Heart left ventricle (tissue), 13 donors: ENCODE measurements around the gene P2RX1.

Experiments
- CTCF ChIP-seq, 12 donors: fragments of 200-600 bp; sonication (generic) in 4 of 12; IDR thresholded peaks; one replicate each; pipeline versions ENCODE4 v1.5.0 to v1.8.0; 2018 to 2022; ENCODE audit warnings: antibody characterized with exemption in 12 of 12, mild to moderate bottlenecking in 5 of 12
- POLR2A ChIP-seq, 2 donors: fragments of 450-650 bp; IDR thresholded peaks; one replicate each; pipeline ENCODE4 v1.6.1; 2017; ENCODE audit warnings: antibody characterized with exemption in 2 of 2, mild to moderate bottlenecking in 2 of 2, moderate library complexity in 2 of 2
- donor health status: ischemic (EF 13 %, LVEDD 7.1; RV severe dilation, severe dysfunction).
- donor health status: DM: no; HTN: yes; CAD: no.
- donor health status: DM: no; HTN: no; CAD: no.
- donor health status: ischemic (EF 25% LVEDD 6.9; RV normal size, moderate dysfunction).
- donor health status: ischemic (EF 25% LVEDD 5.7; RV mildly dilated, moderate dysfunction).
- donor health status: ischemic (EF 35%, LVEDD 5.7; RV mildly dilated, moderate dysfunction).
- donor health status: nonischemic (EF 11% LVEDD 7.7; RV severe dilation, severe dysfunction).
- donor health status: DM: yes; HTN: yes; CAD: no.
- donor health status: PGD.
- donor health status: ischemic (EF 29% LVEDD 5.4; RV normal size, mild dysfunction).
- donor health status: nonischemic (EF 23%, LVEDD 6.1; RV moderate dilation, normal function).

- TF ChIP-seq CTCF (IDR thresholded peaks at IDR 0.05) = peak in 4 of 12 donors; percentile 9 to 35 (median 12)
- TF ChIP-seq POLR2A (IDR thresholded peaks at IDR 0.05) = no peak
Measured at GRCh38 chr17:3893003-3893719, 23.1 kb downstream of the P2RX1 start, which contains the start of gene CAMKK1.
